Mesenchymal stem cell (in vitro differentiated cells and primary cell): ENCODE measurements around the gene NPIPA8.
"Not testable (repeated sequence)": the region's sequence is repeated elsewhere in the genome, so short reads cannot be mapped to it uniquely, and the experiment has no call there.

Experiments used
- DNase-seq: peaks from one replicate; pipeline ENCODE4 v3.0.0-alpha.2; 2013
- H2AFZ ChIP-seq: one replicate; pipeline ENCODE4 v1.6.1; 2013; ENCODE audit warnings: low read depth, mild to moderate bottlenecking, control low read depth, inconsistent platforms, low read length, moderate library complexity
- H2AK5ac ChIP-seq: 2 replicates; pipeline ENCODE4 v1.6.1; 2013; ENCODE audit warnings: low read length, moderate library complexity, mild to moderate bottlenecking, inconsistent platforms; ENCODE audit not compliant: severe bottlenecking
- H2BK120ac ChIP-seq: one replicate; pipeline ENCODE4 v1.6.1; 2013; ENCODE audit warnings: low read depth, mild to moderate bottlenecking, inconsistent platforms, low read length, moderate library complexity
- H2BK12ac ChIP-seq, 2 experiments: one replicate each; pipeline ENCODE4 v1.6.1; 2013; ENCODE audit warnings: inconsistent platforms in 2 of 2, low read length in 2 of 2, mild to moderate bottlenecking in 2 of 2, moderate library complexity in 2 of 2, control low read depth in 1 of 2
- H2BK15ac ChIP-seq: one replicate; pipeline ENCODE4 v1.6.1; 2013; ENCODE audit warnings: mild to moderate bottlenecking, low read depth, inconsistent platforms; ENCODE audit not compliant: poor library complexity, severe bottlenecking
- H2BK5ac ChIP-seq: 2 replicates; pipeline ENCODE4 v1.6.1; 2013; ENCODE audit warnings: low read depth, mild to moderate bottlenecking, low read length, control low read depth, inconsistent platforms; ENCODE audit not compliant: poor library complexity, severe bottlenecking
- H3K14ac ChIP-seq, 2 experiments: one replicate each; pipeline ENCODE4 v1.6.1; 2013; ENCODE audit warnings: inconsistent platforms in 2 of 2, low read length in 2 of 2, control low read depth in 1 of 2, mild to moderate bottlenecking in 1 of 2, moderate library complexity in 1 of 2
- H3K18ac ChIP-seq, 2 experiments: one replicate each; pipeline ENCODE4 v1.6.1; 2013; ENCODE audit warnings: inconsistent platforms in 2 of 2, low read length in 2 of 2, control low read depth in 1 of 2, low read depth in 1 of 2, mild to moderate bottlenecking in 1 of 2
- H3K23ac ChIP-seq, 2 experiments: one replicate each; pipeline ENCODE4 v1.6.1; 2013; ENCODE audit warnings: inconsistent platforms in 2 of 2, low read length in 2 of 2, mild to moderate bottlenecking in 2 of 2, moderate library complexity in 2 of 2, control low read depth in 1 of 2
- H3K27ac ChIP-seq: 2 replicates; pipeline ENCODE4 v1.5.1; 2013; ENCODE audit warnings: mild to moderate bottlenecking, moderate library complexity, low read length, control low read depth, inconsistent platforms; ENCODE audit not compliant: poor library complexity, severe bottlenecking
- H3K27me3 ChIP-seq, 2 experiments: 2 replicates each; pipeline versions ENCODE4 v1.6.1 to v1.7.0; 2013; ENCODE audit warnings: low read length in 2 of 2, mild to moderate bottlenecking in 2 of 2, moderate library complexity in 2 of 2, control low read depth in 1 of 2, inconsistent platforms in 1 of 2; ENCODE audit not compliant: control insufficient read depth in 1 of 2, insufficient read depth in 1 of 2
- H3K36me3 ChIP-seq, 2 experiments: 2 replicates each; pipeline versions ENCODE4 v1.6.1 to v1.7.0; 2013; ENCODE audit warnings: low read length in 2 of 2, control low read depth in 1 of 2, inconsistent platforms in 1 of 2, low read depth in 1 of 2, mild to moderate bottlenecking in 1 of 2; ENCODE audit not compliant: insufficient read depth in 2 of 2, control insufficient read depth in 1 of 2
- H3K4ac ChIP-seq, 2 experiments: one replicate each; pipeline ENCODE4 v1.6.1; 2013; ENCODE audit warnings: inconsistent platforms in 2 of 2, low read length in 2 of 2, mild to moderate bottlenecking in 2 of 2, moderate library complexity in 2 of 2, control low read depth in 1 of 2, low read depth in 1 of 2
- H3K4me1 ChIP-seq: 2 replicates; pipeline ENCODE4 v1.6.1; 2013; ENCODE audit warnings: low read depth, low read length, control low read depth; ENCODE audit not compliant: control insufficient read depth, insufficient read depth
- H3K4me2 ChIP-seq: 2 replicates; pipeline ENCODE4 v1.6.1; 2013; ENCODE audit warnings: low read length, mild to moderate bottlenecking, inconsistent platforms; ENCODE audit not compliant: poor library complexity, severe bottlenecking
- H3K4me3 ChIP-seq, 2 experiments: 2 replicates each; pipeline versions ENCODE4 v1.5.1 to v1.7.0; 2013; ENCODE audit warnings: low read length in 2 of 2, mild to moderate bottlenecking in 2 of 2, control low read depth in 1 of 2, low read depth in 1 of 2; ENCODE audit not compliant: insufficient read depth in 1 of 2
- H3K79me1 ChIP-seq: replicated peaks from 2 replicates; pipeline ENCODE4 v1.6.1; 2013; ENCODE audit warnings: mild to moderate bottlenecking, control low read depth, low read length, inconsistent platforms; ENCODE audit not compliant: poor library complexity, severe bottlenecking
- H3K9ac ChIP-seq: 2 replicates; pipeline ENCODE4 v1.7.0; 2013; ENCODE audit warnings: mild to moderate bottlenecking, low read length, moderate library complexity
- H3K9me3 ChIP-seq: 2 replicates; pipeline ENCODE4 v1.7.0; 2013; ENCODE audit warnings: mild to moderate bottlenecking, low read length; ENCODE audit not compliant: control insufficient read depth
- H4K8ac ChIP-seq: one replicate; pipeline ENCODE4 v1.6.1; 2013; ENCODE audit warnings: inconsistent platforms, mild to moderate bottlenecking, low read length, moderate library complexity
- H4K91ac ChIP-seq: one replicate; pipeline ENCODE4 v1.6.1; 2013; ENCODE audit warnings: mild to moderate bottlenecking, low read length, inconsistent platforms
- WGBS: methylation state at CpG from one replicate; pipeline ENCODE4 v1.1.7; 2013; ENCODE audit warnings: mixed read lengths; 5-methylcytosine and 5-hydroxymethylcytosine counted together

NPIPA8 gene

GRCh38 chr16:18290959-18291358, 45.6 kb downstream of the NPIPA8 start:
- H3K27ac ChIP-seq, H3K14ac ChIP-seq, H3K18ac ChIP-seq, H3K23ac ChIP-seq, H3K27me3 ChIP-seq, H2AK5ac ChIP-seq, H3K36me3 ChIP-seq, H4K91ac ChIP-seq, DNase-seq, H3K9me3 ChIP-seq, H3K9ac ChIP-seq, H3K4me3 ChIP-seq, H3K4me2 ChIP-seq, H4K8ac ChIP-seq, H3K79me1 ChIP-seq, H2BK5ac ChIP-seq, H3K4me1 ChIP-seq, H2BK120ac ChIP-seq, H2BK12ac ChIP-seq, H2AFZ ChIP-seq, H3K4ac ChIP-seq, H2BK15ac ChIP-seq: not testable (repeated sequence)
- no CpG with 5 or more reads among the region's 2 CpGs for WGBS

GRCh38 chr16:18286342-18286741, 50.2 kb downstream of the NPIPA8 start:
- not testable (repeated sequence) for H2AFZ ChIP-seq, H3K9me3 ChIP-seq, H2BK15ac ChIP-seq, H3K27ac ChIP-seq, H2AK5ac ChIP-seq, H4K8ac ChIP-seq, H3K36me3 ChIP-seq, H3K27me3 ChIP-seq, H2BK12ac ChIP-seq, H3K79me1 ChIP-seq, H3K9ac ChIP-seq, H2BK5ac ChIP-seq, H3K14ac ChIP-seq, H3K23ac ChIP-seq, DNase-seq, H3K18ac ChIP-seq, H3K4ac ChIP-seq, H4K91ac ChIP-seq, H3K4me1 ChIP-seq, H3K4me3 ChIP-seq, H2BK120ac ChIP-seq, H3K4me2 ChIP-seq
- WGBS = no CpG with 5 or more reads among the region's 1 CpG

GRCh38 chr16:18280319-18280718, 56.2 kb downstream of the NPIPA8 start:
- H2BK120ac ChIP-seq, H2AK5ac ChIP-seq, H2AFZ ChIP-seq, H2BK15ac ChIP-seq, H2BK12ac ChIP-seq, H2BK5ac ChIP-seq, H3K18ac ChIP-seq, H3K27me3 ChIP-seq, H3K23ac ChIP-seq, H3K4me3 ChIP-seq, H4K8ac ChIP-seq, H3K79me1 ChIP-seq, H3K9me3 ChIP-seq, H3K27ac ChIP-seq, H3K4ac ChIP-seq, H3K4me1 ChIP-seq, H3K36me3 ChIP-seq, H3K14ac ChIP-seq, DNase-seq, H3K4me2 ChIP-seq, H3K9ac ChIP-seq, H4K91ac ChIP-seq: not testable (repeated sequence)
- no CpG with 5 or more reads among the region's 3 CpGs for WGBS

GRCh38 chr16:18276756-18277155, 59.8 kb downstream of the NPIPA8 start:
- not testable (repeated sequence) for H3K18ac ChIP-seq, H4K8ac ChIP-seq, H2BK15ac ChIP-seq, H2BK5ac ChIP-seq, H3K27ac ChIP-seq, H3K4me1 ChIP-seq, H3K4me3 ChIP-seq, H2AK5ac ChIP-seq, H3K23ac ChIP-seq, H3K36me3 ChIP-seq, H2BK120ac ChIP-seq, H4K91ac ChIP-seq, H3K9ac ChIP-seq, H3K14ac ChIP-seq, H3K9me3 ChIP-seq, H3K4me2 ChIP-seq, H3K4ac ChIP-seq, H2AFZ ChIP-seq, H3K79me1 ChIP-seq, H2BK12ac ChIP-seq, DNase-seq, H3K27me3 ChIP-seq
- WGBS = no CpG with 5 or more reads among the region's 3 CpGs
